ENCODE results near the gene PANK3. TPM values are rescaled to one million over a fixed set of nuclear protein-coding genes. Genes with fewer than 3 reads are reported as not detected.

The PANK3 gene
- total and polyA plus RNA-seq, 9 of the 15 experiments (the other 6 are each of a cell fraction or from before 2014, with no cell fraction given): 5.9 to 50.4 (median 29.7) TPM

- no peak for TF ChIP-seq FOXM1 (IDR thresholded peaks at IDR 0.05; ENCODE audit: low read depth)
- no peak for TF ChIP-seq FOXM1 (CRISPR knock-in tag; IDR thresholded peaks at IDR 0.05; ENCODE audit: low read depth)
- TF ChIP-seq HINFP (tag; conservative IDR thresholded peaks at IDR 0.05; ENCODE audit: low read depth): no peak
- peak; percentile 79 for TF ChIP-seq EGR1 (conservative IDR thresholded peaks at IDR 0.05)
- no peak for TF ChIP-seq NFE2L1 (tag; IDR thresholded peaks at IDR 0.05; ENCODE audit: borderline replicate concordance, low read depth)
- peak; percentile 79 for TF ChIP-seq ATF7 (IDR thresholded peaks at IDR 0.05)
- TF ChIP-seq MTA1 (IDR thresholded peaks at IDR 0.05; ENCODE audit: borderline replicate concordance): no peak
- TF ChIP-seq ZNF561 (CRISPR knock-in tag; conservative IDR thresholded peaks at IDR 0.05): no peak
- TF ChIP-seq ZNF436 (CRISPR knock-in tag; IDR thresholded peaks at IDR 0.05): no peak
- TF ChIP-seq POLR2AphosphoS5 (IDR thresholded peaks at IDR 0.05; ENCODE audit: control insufficient read depth, insufficient read depth, low read depth, low read length): peak; percentile 88
- no peak for TF ChIP-seq MCM2 (IDR thresholded peaks at IDR 0.05; ENCODE audit: low read depth)
- TF ChIP-seq NRF1 (conservative IDR thresholded peaks at IDR 0.05 in 1 of 2, IDR thresholded peaks at IDR 0.05 in 1 of 2): peak; percentile 70 to 77
- peak; percentile 84 to 96 for TF ChIP-seq MAZ (CRISPR knock-in tag; conservative IDR thresholded peaks at IDR 0.05 in 1 of 2, IDR thresholded peaks at IDR 0.05 in 1 of 2)
- TF ChIP-seq ZNF143 (CRISPR knock-in tag; IDR thresholded peaks at IDR 0.05): peak; percentile 96
- TF ChIP-seq REST (IDR thresholded peaks at IDR 0.05; ENCODE audit: borderline replicate concordance): peak; percentile 90
- TF ChIP-seq REST (CRISPR knock-in tag; IDR thresholded peaks at IDR 0.05; ENCODE audit: low read depth): no peak
- TF ChIP-seq HNRNPLL (IDR thresholded peaks at IDR 0.05; ENCODE audit: low read depth, low read length, poor library complexity, severe bottlenecking): peak; percentile 64
- TF ChIP-seq ARHGAP35 (IDR thresholded peaks at IDR 0.05; ENCODE audit: partially characterized antibody): no peak
- no peak for TF ChIP-seq GATAD2A (IDR thresholded peaks at IDR 0.05)
- no peak for TF ChIP-seq ZNF23 (CRISPR knock-in tag; IDR thresholded peaks at IDR 0.05)
These were observed 489 bp upstream of the PANK3 start (continued) for GRCh38 chr5:168579488-168580226.

Data from K562 (cell line).